ENCODE measurements around the gene TPP1.

DNA sequence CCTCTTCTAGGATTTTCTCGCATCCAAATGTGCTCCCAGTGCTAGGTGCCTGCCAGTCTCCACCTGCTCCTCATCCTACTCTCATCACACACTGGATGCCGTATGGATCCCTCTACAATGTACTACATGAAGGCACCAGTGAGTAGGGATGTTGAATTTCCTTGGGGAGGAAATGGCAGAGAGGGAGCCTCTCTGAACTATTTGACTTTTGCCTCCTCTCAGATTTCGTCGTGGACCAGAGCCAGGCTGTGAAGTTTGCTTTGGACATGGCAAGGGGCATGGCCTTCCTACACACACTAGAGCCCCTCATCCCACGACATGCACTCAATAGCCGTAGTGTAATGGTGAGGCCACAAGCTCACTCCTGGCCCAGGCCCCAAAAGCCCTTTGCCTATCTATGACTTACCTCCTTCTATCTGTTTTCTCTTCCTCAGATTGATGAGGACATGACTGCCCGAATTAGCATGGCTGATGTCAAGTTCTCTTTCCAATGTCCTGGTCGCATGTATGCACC, 9.7 kb downstream of the TPP1 start:
- TF ChIP-seq OSR1 (CRISPR knock-in tag; IDR thresholded peaks at IDR 0.05) = no peak
- TF ChIP-seq ESRRG (CRISPR knock-in tag; IDR thresholded peaks at IDR 0.05) = no peak
- TF ChIP-seq ZNF565 (CRISPR knock-in tag; conservative IDR thresholded peaks at IDR 0.05; ENCODE audit: low read depth) = no peak
- TF ChIP-seq CSRNP3 (CRISPR knock-in tag; IDR thresholded peaks at IDR 0.05) = no peak
- TF ChIP-seq BACH2 (CRISPR knock-in tag; IDR thresholded peaks at IDR 0.05; ENCODE audit: borderline replicate concordance) = no peak
- TF ChIP-seq CREB5 (CRISPR knock-in tag; IDR thresholded peaks at IDR 0.05; ENCODE audit: low read depth) = no peak
- TF ChIP-seq GLIS3 (CRISPR knock-in tag; IDR thresholded peaks at IDR 0.05) = no peak
